Osteoblast (primary cell): ENCODE data around the gene PBX3. TPM values are rescaled to one million over a fixed set of nuclear protein-coding genes. Genes with fewer than 3 reads are reported as not detected.
A peak's percentile ranks its signal among the peaks of the same experiment; 100 is the strongest.

Experiments used
- DNase-seq: peaks from one replicate; pipeline ENCODE4 v3.0.0; 2011; ENCODE audit warnings: low spot score, mixed read lengths; ENCODE audit not compliant: insufficient read length; ENCODE audit errors: missing footprints
- H2AFZ ChIP-seq: 2 replicates; pipeline ENCODE4 v1.6.0; 2011; ENCODE audit warnings: mild to moderate bottlenecking, low read length
- H3K27ac ChIP-seq: 2 replicates; pipeline ENCODE4 v1.5.1; 2011; ENCODE audit warnings: mild to moderate bottlenecking, low read depth, low read length, moderate library complexity
- H3K27me3 ChIP-seq: 2 replicates; pipeline ENCODE4 v1.6.0; 2012; ENCODE audit warnings: mild to moderate bottlenecking, control low read depth, inconsistent platforms, low read length, moderate library complexity; ENCODE audit not compliant: insufficient read depth
- H3K36me3 ChIP-seq: 2 replicates; pipeline ENCODE4 v1.5.1; 2011; ENCODE audit warnings: mild to moderate bottlenecking, low read length, control low read depth, moderate library complexity; ENCODE audit not compliant: insufficient read depth
- H3K4me1 ChIP-seq: 2 replicates; pipeline ENCODE4 v1.5.1; 2011; ENCODE audit warnings: mild to moderate bottlenecking, low read length, control low read depth, moderate library complexity; ENCODE audit not compliant: insufficient read depth
- H3K4me2 ChIP-seq: 2 replicates; pipeline ENCODE4 v1.6.0; 2011; ENCODE audit warnings: mild to moderate bottlenecking, low read length; ENCODE audit not compliant: insufficient read depth
- H3K4me3 ChIP-seq: fragments of 200-600 bp; sonication (generic); 3 replicates; pipeline ENCODE4 v1.5.1; 2012; ENCODE audit warnings: mild to moderate bottlenecking, low read length, inconsistent platforms; ENCODE audit not compliant: insufficient read depth
- H3K79me2 ChIP-seq: 2 replicates; pipeline ENCODE4 v1.6.0; 2012; ENCODE audit warnings: mild to moderate bottlenecking, low read length, control low read depth, inconsistent platforms; ENCODE audit not compliant: insufficient read depth
- H3K9me3 ChIP-seq: 2 replicates; pipeline ENCODE4 v1.5.1; 2011; ENCODE audit warnings: low read depth, low read length, control low read depth
- H4K20me1 ChIP-seq: 2 replicates; pipeline ENCODE4 v1.6.0; 2012; ENCODE audit warnings: mild to moderate bottlenecking, low read length, control low read depth; ENCODE audit not compliant: insufficient read depth
- total RNA-seq: library from RNA; depleted of rRNA; stranded (reverse); fragments of >200 nt; gene quantifications from 2 replicates; pipeline ENCODE4 v1.2.3, GENCODE V29; 2012
- TF ChIP-seq, protein P1 (sequence below): IDR thresholded peaks from 2 replicates; pipeline ENCODE4 v1.5.1; 2011; ENCODE audit warnings: mild to moderate bottlenecking, low read depth, low read length, moderate library complexity; ENCODE audit errors: extremely low read depth

The PBX3 gene
- total RNA-seq, 1 donor: 34.7 TPM

DNA sequence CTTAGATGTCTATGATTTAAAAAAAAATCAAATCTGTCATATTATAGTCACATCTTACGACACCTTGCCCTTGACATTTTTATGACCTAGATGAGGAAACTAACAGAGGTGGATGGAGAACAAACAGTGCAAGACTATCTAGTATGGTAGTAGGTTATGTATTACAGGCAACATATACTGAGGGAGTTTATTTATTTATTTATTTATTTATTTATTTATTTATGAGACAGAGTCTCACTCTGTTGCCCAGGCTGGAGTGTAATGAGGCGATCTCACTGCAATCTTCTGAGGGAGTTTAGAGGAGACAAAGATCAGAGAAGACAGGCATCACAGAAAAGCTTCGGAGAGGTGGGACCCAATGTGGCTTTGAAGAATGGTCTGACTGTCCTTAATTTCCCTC lies 4.5 kb upstream of the PBX3 start:
- DNase-seq: no peak
- H3K4me2 ChIP-seq: no peak overlapping the region
- no peak overlapping the region for H2AFZ ChIP-seq
- peaks cover 22% of the 10 kb centered on the region for H3K4me1 ChIP-seq
- peaks cover 5% of the 10 kb centered on the region for H3K79me2 ChIP-seq
- no peaks in the 10 kb centered on the region for H3K27me3 ChIP-seq
- H3K27ac ChIP-seq: no peak overlapping the region
- no peak overlapping the region for H3K4me3 ChIP-seq
- no peaks in the 10 kb centered on the region for H3K9me3 ChIP-seq
- H4K20me1 ChIP-seq: no peaks in the 10 kb centered on the region
- H3K36me3 ChIP-seq: no peaks in the 10 kb centered on the region
- TF ChIP-seq, protein P1, sequence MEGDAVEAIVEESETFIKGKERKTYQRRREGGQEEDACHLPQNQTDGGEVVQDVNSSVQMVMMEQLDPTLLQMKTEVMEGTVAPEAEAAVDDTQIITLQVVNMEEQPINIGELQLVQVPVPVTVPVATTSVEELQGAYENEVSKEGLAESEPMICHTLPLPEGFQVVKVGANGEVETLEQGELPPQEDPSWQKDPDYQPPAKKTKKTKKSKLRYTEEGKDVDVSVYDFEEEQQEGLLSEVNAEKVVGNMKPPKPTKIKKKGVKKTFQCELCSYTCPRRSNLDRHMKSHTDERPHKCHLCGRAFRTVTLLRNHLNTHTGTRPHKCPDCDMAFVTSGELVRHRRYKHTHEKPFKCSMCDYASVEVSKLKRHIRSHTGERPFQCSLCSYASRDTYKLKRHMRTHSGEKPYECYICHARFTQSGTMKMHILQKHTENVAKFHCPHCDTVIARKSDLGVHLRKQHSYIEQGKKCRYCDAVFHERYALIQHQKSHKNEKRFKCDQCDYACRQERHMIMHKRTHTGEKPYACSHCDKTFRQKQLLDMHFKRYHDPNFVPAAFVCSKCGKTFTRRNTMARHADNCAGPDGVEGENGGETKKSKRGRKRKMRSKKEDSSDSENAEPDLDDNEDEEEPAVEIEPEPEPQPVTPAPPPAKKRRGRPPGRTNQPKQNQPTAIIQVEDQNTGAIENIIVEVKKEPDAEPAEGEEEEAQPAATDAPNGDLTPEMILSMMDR: no peak

DNA sequence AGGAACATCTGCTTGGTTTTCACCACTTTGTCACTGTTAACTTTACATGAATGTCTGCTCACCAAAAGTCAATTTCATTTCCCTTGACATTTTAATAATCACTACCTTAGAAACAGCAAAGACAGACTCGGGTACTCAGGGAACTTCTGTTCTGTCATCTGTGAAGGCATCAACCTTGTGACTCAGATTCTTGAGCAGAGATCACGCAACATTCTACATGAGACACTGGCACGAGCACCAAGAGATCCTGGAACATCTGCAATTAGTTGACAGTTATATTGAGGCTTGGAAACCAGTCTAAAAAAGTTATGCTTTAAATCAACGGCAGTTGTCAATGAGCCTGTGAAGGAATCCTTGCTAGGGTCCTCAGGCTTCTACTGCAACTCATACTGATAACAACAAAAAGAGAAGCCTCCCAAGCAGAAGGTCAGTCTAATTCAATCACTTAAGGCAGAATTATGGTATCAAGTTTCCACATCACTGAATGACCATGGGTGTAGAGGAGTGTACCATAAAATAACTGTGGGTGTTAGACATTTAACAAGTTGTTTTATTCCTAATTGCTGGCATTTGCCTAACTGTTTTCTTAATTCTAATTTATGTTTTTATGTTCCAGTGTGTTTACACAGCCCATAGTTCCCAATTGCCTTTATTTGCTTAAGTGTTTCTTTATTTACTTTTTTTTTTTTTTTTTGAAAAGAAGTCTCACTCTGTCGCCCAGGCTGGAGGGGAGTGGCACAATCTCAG lies 3.3 kb upstream of the PBX3 start:
- no peak overlapping the region for H3K4me2 ChIP-seq
- no peaks in the 10 kb centered on the region for H4K20me1 ChIP-seq
- H3K27ac ChIP-seq: peak overlapping the region; percentile 17
- no peaks in the 10 kb centered on the region for H3K36me3 ChIP-seq
- TF ChIP-seq, protein P1: no peak
- no peak overlapping the region for H3K4me3 ChIP-seq
- no peak overlapping the region for H2AFZ ChIP-seq
- peak; percentile 30 for DNase-seq
- H3K27me3 ChIP-seq: no peaks in the 10 kb centered on the region
- peaks cover 17% of the 10 kb centered on the region for H3K79me2 ChIP-seq
- peaks cover 22% of the 10 kb centered on the region for H3K4me1 ChIP-seq
- no peaks in the 10 kb centered on the region for H3K9me3 ChIP-seq

DNA sequence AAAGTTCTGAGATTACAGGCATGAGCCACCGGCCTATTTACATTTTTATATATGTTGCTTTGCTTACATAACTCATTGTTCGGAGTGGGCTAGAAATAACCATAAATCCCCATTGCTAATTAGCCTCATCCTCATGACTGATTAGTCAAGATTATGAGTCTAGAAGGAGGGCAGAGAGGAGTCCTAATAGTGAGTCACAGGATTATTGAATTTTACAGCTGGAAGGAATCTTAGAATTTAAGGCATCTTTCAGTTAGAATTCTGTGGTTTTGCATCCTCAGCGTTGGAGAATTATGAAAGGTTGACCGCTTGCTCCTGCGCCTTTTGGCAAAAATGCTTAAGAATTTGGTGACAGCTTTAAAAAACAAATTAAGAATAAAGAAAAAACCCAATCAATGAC lies 2.6 kb upstream of the PBX3 start:
- DNase-seq: peak; percentile 92
- Histone ChIP-seq H3K4me1 (peaks cover 29% of the 10 kb centered on the region), H3K79me2 (peaks cover 24% of the 10 kb centered on the region), H3K36me3 (no peaks in the 10 kb centered on the region), H3K4me2 (peak overlapping the region; percentile 88), H3K9me3 (no peaks in the 10 kb centered on the region), H3K4me3 (peak overlapping the region; percentile 78), H4K20me1 (no peaks in the 10 kb centered on the region), H3K27ac (peak overlapping the region; percentile 17), H3K27me3 (no peaks in the 10 kb centered on the region), H2AFZ (no peak overlapping the region)
- TF ChIP-seq, protein P1: no peak

DNA sequence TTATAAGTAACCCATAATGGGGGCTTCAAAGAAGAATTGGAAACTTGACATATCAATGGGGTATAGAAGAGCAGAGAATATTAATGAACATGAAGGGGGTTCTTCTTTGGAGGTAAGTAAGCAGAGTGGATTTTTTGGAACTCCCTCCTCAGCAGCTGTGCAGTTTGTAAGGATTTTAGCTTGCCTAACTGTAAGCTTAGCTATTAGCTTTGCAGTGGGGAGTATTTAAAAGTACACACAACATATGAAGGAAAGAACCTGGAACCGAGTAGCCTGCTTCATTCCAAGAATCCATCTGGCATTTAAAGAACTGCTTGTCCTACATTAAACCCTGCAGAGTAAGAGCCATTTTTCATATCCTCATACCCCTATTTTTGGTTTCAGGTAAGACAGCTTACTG lies 2.2 kb upstream of the PBX3 start:
- no peaks in the 10 kb centered on the region for H3K36me3 ChIP-seq
- no peaks in the 10 kb centered on the region for H3K27me3 ChIP-seq
- peak overlapping the region; percentile 88 for H3K4me2 ChIP-seq
- no peaks in the 10 kb centered on the region for H4K20me1 ChIP-seq
- H3K4me1 ChIP-seq: peaks cover 33% of the 10 kb centered on the region
- no peak overlapping the region for H2AFZ ChIP-seq
- H3K4me3 ChIP-seq: peak overlapping the region; percentile 78
- H3K9me3 ChIP-seq: no peaks in the 10 kb centered on the region
- H3K27ac ChIP-seq: peak overlapping the region; percentile 17
- peak; percentile 26 for DNase-seq
- H3K79me2 ChIP-seq: peaks cover 28% of the 10 kb centered on the region
- TF ChIP-seq, protein P1: no peak
